A673 (cell line): ENCODE data around the gene TGFB1I1.
"Not testable (repeated sequence)": the region's sequence is repeated elsewhere in the genome, so short reads cannot be mapped to it uniquely, and the experiment has no call there.

Source experiments
- EZH2 ChIP-seq: fragments of 200-600 bp; sonication (generic); IDR thresholded peaks from 2 replicates; pipeline ENCODE4 v1.6.1; 2017; ENCODE audit warnings: borderline replicate concordance, low read depth, mild to moderate bottlenecking, mixed read lengths, antibody characterized with exemption, low read length; ENCODE audit not compliant: poor library complexity, severe bottlenecking
- TF ChIP-seq, protein P1 (sequence below): fragments of 300-800, 200-600 bp; sonication (generic); conservative IDR thresholded peaks from 2 replicates; pipeline ENCODE4 v1.5.1; 2017; ENCODE audit warnings: low read depth, mild to moderate bottlenecking, antibody characterized with exemption, low read length, moderate library complexity, mixed read lengths

DNA sequence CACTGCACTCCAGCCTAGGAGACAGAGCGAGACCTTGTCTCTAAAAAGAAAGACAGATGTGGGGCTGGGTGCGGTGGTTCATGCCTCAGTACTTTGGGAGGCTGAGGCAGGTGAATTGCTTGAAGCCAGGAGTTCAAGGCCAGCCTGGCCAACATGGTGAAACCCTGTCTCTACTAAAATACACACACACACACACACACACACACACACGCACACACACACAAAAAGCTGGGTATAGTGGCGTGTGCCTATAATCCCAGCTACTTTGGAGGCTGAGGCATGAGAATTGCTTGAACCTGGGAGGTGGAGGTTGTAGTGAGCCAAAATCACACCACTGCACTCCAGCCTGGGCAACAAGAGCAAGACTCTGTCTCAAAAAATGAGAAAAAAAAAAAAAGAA, 12.1 kb downstream of the TGFB1I1 start:
- TF ChIP-seq, protein P1, sequence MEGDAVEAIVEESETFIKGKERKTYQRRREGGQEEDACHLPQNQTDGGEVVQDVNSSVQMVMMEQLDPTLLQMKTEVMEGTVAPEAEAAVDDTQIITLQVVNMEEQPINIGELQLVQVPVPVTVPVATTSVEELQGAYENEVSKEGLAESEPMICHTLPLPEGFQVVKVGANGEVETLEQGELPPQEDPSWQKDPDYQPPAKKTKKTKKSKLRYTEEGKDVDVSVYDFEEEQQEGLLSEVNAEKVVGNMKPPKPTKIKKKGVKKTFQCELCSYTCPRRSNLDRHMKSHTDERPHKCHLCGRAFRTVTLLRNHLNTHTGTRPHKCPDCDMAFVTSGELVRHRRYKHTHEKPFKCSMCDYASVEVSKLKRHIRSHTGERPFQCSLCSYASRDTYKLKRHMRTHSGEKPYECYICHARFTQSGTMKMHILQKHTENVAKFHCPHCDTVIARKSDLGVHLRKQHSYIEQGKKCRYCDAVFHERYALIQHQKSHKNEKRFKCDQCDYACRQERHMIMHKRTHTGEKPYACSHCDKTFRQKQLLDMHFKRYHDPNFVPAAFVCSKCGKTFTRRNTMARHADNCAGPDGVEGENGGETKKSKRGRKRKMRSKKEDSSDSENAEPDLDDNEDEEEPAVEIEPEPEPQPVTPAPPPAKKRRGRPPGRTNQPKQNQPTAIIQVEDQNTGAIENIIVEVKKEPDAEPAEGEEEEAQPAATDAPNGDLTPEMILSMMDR = not testable (repeated sequence)
- not testable (repeated sequence) for TF ChIP-seq EZH2
